Ishikawa (cell line): ENCODE measurements around the gene RABGEF1.
A peak's percentile ranks its signal among the peaks of the same experiment; 100 is the strongest.

ENCODE experiments used
- CEBPB ChIP-seq: IDR thresholded peaks from 2 replicates; pipeline ENCODE4 v1.6.1; 2012
- CREB1 ChIP-seq: IDR thresholded peaks from 2 replicates; pipeline ENCODE4 v1.6.1; 2012; ENCODE audit warnings: low read depth
- EGR1 ChIP-seq: IDR thresholded peaks from 2 replicates; pipeline ENCODE4 v1.6.1; 2012
- EP300 ChIP-seq: IDR thresholded peaks from 2 replicates; pipeline ENCODE4 v1.6.1; 2012; ENCODE audit warnings: borderline replicate concordance
- FOXM1 ChIP-seq: IDR thresholded peaks from 2 replicates; pipeline ENCODE4 v1.6.1; 2012; ENCODE audit warnings: low read depth, borderline replicate concordance
- NFIC ChIP-seq: IDR thresholded peaks from 2 replicates; pipeline ENCODE4 v1.6.1; 2012
- RAD21 ChIP-seq: IDR thresholded peaks from 2 replicates; pipeline ENCODE4 v1.6.1; 2012; ENCODE audit warnings: low read depth
- TAF1 ChIP-seq: IDR thresholded peaks from 2 replicates; pipeline ENCODE4 v1.6.1; 2012; ENCODE audit warnings: low read depth, mild to moderate bottlenecking
- TCF12 ChIP-seq: IDR thresholded peaks from 2 replicates; pipeline ENCODE4 v1.6.1; 2012; ENCODE audit warnings: low read depth
- TEAD4 ChIP-seq: IDR thresholded peaks from 2 replicates; pipeline ENCODE4 v1.6.1; 2012
- YY1 ChIP-seq: IDR thresholded peaks from 2 replicates; pipeline ENCODE4 v1.6.1; 2012; ENCODE audit warnings: low read depth
- ZBTB7A ChIP-seq: IDR thresholded peaks from 2 replicates; pipeline ENCODE4 v1.6.1; 2012; ENCODE audit warnings: low read depth
- TF ChIP-seq, protein P1 (sequence below): IDR thresholded peaks from 2 replicates; pipeline ENCODE4 v1.6.1; 2012
- TF ChIP-seq, protein P2 (sequence below): IDR thresholded peaks from 2 replicates; pipeline ENCODE4 v1.6.1; 2012
- TF ChIP-seq, protein P3 (sequence below): IDR thresholded peaks from 2 replicates; pipeline ENCODE4 v1.6.1; 2012; ENCODE audit warnings: low read depth, mild to moderate bottlenecking

RABGEF1 gene

DNA sequence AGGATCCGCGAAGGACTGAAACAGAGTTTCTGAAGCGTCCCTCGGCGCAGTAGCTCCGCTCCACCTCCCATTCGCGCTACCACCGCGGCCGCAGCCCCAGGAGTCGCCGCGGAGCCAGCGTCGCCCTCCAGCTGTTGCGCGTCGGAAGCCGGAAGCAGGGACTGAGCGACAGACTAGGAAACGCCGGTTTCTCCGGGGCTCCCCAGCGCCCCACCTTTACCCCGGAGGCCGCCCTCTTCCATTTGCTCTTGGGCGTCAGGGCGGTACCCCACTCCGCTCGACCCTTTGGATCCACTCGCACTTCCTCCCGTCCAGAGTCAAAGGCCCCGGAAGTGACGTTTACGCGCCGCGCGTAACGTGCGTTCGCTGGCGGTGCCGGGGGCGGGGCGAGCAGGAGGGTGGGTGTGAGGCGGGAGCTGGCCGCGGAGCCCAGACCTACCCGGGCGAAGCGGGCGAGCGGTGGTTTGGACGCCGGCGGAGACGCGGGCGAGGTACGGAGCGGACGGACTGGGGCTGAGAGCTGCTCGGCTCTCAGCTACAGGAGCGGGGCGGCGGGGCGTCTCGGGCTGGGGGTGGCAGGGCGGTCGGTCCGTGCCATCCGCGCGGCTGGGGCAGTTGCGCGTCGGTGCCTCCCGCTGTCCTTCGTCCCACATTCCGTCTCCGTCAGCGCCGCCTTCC is at the start of gene RABGEF1:
RABGEF1 (plus strand) TSS at position 432 of the 678 bp plus-strand sequence. CDS start 31,167 bp downstream, outside the sequence.
- TF ChIP-seq, protein P1, sequence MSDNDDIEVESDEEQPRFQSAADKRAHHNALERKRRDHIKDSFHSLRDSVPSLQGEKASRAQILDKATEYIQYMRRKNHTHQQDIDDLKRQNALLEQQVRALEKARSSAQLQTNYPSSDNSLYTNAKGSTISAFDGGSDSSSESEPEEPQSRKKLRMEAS, result peak; percentile 33; the same call in 1 of the 2 replicates
- TF ChIP-seq EGR1, result peak; percentile 34; the same call in 1 of the 2 replicates
- TF ChIP-seq CEBPB, result no peak; the same call in 1 of the 2 replicates
- TF ChIP-seq CREB1, result peak; percentile 79
- TF ChIP-seq YY1, result 0 out of 2 replicates have a peak, but pooled peaks have one; percentile 22
- peak; percentile 91 for TF ChIP-seq TAF1
- TF ChIP-seq EP300, result no peak

DNA sequence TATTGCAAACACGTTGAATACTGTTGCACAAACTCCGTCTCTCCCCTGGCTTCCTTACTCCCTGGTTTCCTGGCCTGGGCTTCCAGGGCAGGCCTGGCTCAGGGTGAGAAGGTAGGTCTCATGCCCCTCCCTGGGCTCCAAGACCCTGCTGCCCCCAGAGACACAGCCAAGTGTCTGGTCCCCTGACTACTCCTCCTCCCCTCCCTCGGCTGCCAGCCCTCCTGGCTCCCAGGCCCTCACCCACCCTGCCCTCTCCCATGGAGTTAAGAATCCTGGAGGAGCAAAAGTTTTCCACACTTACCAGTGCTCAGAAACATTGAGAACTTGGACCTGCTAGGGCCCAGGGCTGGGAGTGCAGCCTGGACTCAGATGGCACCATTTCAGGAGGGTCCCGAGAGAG is 47.2 kb upstream of the RABGEF1 start:
- TF ChIP-seq, protein P1, result no peak
- TF ChIP-seq EGR1 (no peak), TEAD4 (no peak), EP300 (no peak), ZBTB7A (no peak), RAD21 (no peak), CREB1 (no peak)
- TF ChIP-seq, protein P2, sequence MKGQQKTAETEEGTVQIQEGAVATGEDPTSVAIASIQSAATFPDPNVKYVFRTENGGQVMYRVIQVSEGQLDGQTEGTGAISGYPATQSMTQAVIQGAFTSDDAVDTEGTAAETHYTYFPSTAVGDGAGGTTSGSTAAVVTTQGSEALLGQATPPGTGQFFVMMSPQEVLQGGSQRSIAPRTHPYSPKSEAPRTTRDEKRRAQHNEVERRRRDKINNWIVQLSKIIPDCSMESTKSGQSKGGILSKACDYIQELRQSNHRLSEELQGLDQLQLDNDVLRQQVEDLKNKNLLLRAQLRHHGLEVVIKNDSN, result no peak

DNA sequence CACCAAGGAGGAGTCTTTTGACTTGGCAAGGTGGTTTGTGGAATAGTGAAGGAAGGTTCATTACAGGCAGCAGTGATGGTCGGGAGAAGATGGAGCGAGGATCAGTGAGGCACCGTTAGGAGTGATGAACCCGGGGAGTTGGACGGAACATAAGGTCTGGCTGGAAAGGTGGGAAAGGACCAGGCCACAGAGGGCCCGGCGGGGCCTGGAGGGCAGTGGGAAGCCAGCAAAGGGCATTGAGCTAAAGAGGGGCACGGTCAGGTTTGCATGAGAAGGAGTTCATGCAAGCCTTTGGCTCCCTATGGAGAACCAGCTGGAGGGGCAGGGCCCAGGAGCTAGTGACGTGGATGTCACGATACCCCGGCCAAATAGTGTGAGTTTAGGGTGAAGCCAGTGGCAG is 46.2 kb upstream of the RABGEF1 start:
- TF ChIP-seq, protein P1, result no peak
- TF ChIP-seq EP300 (no peak), TEAD4 (no peak), YY1 (no peak), CREB1 (no peak), ZBTB7A (no peak), CEBPB (no peak), RAD21 (no peak), TCF12 (no peak), NFIC (no peak), EGR1 (no peak), FOXM1 (no peak), TAF1 (no peak)
- TF ChIP-seq, protein P2, result no peak
- TF ChIP-seq, protein P3, sequence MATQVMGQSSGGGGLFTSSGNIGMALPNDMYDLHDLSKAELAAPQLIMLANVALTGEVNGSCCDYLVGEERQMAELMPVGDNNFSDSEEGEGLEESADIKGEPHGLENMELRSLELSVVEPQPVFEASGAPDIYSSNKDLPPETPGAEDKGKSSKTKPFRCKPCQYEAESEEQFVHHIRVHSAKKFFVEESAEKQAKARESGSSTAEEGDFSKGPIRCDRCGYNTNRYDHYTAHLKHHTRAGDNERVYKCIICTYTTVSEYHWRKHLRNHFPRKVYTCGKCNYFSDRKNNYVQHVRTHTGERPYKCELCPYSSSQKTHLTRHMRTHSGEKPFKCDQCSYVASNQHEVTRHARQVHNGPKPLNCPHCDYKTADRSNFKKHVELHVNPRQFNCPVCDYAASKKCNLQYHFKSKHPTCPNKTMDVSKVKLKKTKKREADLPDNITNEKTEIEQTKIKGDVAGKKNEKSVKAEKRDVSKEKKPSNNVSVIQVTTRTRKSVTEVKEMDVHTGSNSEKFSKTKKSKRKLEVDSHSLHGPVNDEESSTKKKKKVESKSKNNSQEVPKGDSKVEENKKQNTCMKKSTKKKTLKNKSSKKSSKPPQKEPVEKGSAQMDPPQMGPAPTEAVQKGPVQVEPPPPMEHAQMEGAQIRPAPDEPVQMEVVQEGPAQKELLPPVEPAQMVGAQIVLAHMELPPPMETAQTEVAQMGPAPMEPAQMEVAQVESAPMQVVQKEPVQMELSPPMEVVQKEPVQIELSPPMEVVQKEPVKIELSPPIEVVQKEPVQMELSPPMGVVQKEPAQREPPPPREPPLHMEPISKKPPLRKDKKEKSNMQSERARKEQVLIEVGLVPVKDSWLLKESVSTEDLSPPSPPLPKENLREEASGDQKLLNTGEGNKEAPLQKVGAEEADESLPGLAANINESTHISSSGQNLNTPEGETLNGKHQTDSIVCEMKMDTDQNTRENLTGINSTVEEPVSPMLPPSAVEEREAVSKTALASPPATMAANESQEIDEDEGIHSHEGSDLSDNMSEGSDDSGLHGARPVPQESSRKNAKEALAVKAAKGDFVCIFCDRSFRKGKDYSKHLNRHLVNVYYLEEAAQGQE, result no peak

DNA sequence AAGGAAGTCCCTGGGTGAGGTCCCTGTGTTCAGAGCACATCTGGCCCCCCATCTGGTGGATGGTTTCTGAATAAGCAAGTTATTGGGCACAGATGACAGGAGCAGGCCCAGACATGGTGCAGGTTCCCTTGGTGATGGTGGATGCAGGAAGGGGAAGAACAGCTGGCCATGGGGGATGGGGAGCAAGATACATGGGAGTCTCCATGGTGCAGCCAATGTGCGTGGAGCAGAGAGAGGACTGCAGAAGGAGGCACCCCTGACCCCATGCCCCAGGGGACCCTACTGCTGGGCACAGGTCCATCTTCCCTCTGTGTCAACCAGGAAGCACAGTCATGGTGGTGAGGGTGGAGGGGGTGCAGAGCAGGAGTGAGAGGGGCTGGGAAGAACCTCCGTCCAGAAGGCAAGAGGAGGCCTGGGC is 43.8 kb upstream of the RABGEF1 start:
- TF ChIP-seq FOXM1, result no peak
- TF ChIP-seq EP300, result no peak

DNA sequence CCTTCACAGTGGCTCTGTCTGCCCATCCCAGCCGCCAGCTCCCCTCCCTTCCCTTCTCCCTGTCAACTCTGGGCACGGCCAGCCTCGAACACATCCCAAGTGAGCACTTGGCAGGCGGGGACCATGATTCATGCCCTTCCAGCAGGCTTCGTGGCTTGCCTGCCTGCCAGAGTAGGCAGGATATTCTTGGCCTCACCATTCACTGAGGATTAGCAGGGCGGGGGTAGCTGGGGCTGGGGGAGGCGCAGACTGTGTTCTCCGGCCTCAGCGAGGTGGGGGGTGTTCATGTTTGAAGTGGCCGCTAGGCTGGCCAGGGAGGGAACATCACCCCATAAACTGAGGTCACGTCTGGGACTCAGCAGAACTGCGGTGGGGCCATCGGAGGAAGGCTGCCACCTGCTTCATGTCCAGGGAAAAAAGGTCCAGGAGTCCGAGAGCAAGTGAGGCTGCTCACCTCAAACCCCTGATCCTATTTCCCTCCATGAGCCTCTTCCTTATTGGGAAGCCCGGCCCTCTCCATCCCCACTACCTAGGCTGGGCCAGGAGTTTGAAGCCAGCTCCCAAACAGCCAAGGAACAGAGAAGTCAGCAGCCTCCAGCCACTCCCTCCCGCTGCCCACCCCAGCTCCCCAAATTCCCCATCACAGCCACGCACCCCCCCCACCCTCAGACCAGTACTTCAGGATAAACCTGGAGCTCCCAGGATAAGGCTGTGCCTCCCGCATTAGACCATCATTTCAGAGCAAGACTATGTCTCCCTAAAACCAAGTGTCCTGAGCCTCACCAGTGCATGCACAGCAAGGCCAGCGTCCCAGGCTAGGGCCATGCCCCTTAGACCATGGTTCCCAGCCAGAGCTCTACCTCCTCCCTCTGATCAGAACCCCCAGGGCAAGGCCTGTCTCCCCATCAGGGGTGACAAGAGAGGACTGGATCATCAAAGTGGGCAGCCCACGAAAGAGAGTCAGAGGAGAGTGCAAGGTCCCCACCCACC is 42.8 kb upstream of the RABGEF1 start:
- TF ChIP-seq FOXM1 (no peak), TEAD4 (no peak), RAD21 (no peak), YY1 (no peak), TCF12 (no peak), CEBPB (no peak)
- TF ChIP-seq, protein P1, result no peak
- TF ChIP-seq, protein P2, result no peak

DNA sequence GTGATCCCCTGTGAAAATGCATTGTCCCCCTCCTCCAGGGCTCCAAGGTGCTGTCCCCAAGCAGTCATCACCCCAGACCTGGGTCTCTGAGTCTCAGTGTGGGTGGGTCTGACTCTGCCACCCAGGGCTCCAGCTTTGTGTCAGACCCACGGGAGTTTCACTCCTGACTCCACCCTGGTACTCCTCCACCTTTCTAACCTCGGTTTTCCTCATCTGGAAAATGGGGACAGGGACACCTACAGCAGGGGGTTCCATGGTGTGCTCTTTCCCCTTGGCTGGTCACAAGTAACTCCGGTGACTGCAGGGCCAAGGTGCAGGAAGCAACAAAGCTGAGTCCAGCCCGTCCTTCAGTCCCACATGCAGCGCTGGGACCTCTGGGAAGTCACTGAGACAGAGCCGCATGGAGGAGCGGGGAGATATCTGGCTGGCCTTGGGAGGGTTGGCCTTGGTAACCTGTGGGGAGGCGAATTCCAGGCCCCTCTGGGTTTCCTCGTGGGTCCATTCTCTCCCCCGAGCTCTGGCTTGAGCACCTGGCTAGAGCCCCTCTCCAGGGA is 41.8 kb upstream of the RABGEF1 start:
- TF ChIP-seq TEAD4, result no peak
